LNCaP clone FGC (cell line): ENCODE results near the gene TUSC2.

Experiments used
- DNase-seq: peaks from one replicate; pipeline ENCODE4 v3.0.0-alpha.2; 2011; ENCODE audit warnings: low read depth
- H3K4me3 ChIP-seq: 2 replicates; pipeline ENCODE4 v1.5.1; 2011; ENCODE audit warnings: mild to moderate bottlenecking, low read depth, low read length, control low read depth
- TF ChIP-seq, protein P1 (sequence below): IDR thresholded peaks from 2 replicates; pipeline ENCODE4 v1.5.1; 2012; ENCODE audit warnings: mild to moderate bottlenecking; ENCODE audit not compliant: control insufficient read depth, insufficient read depth; ENCODE audit errors: extremely low read depth

Gene TUSC2

GRCh38 chr3:50322115-50322385, 6.0 kb downstream of the TUSC2 start:
- TF ChIP-seq, protein P1, sequence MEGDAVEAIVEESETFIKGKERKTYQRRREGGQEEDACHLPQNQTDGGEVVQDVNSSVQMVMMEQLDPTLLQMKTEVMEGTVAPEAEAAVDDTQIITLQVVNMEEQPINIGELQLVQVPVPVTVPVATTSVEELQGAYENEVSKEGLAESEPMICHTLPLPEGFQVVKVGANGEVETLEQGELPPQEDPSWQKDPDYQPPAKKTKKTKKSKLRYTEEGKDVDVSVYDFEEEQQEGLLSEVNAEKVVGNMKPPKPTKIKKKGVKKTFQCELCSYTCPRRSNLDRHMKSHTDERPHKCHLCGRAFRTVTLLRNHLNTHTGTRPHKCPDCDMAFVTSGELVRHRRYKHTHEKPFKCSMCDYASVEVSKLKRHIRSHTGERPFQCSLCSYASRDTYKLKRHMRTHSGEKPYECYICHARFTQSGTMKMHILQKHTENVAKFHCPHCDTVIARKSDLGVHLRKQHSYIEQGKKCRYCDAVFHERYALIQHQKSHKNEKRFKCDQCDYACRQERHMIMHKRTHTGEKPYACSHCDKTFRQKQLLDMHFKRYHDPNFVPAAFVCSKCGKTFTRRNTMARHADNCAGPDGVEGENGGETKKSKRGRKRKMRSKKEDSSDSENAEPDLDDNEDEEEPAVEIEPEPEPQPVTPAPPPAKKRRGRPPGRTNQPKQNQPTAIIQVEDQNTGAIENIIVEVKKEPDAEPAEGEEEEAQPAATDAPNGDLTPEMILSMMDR: no peak
- peak overlapping the region; percentile 95 for H3K4me3 ChIP-seq
- DNase-seq: no peak

DNA sequence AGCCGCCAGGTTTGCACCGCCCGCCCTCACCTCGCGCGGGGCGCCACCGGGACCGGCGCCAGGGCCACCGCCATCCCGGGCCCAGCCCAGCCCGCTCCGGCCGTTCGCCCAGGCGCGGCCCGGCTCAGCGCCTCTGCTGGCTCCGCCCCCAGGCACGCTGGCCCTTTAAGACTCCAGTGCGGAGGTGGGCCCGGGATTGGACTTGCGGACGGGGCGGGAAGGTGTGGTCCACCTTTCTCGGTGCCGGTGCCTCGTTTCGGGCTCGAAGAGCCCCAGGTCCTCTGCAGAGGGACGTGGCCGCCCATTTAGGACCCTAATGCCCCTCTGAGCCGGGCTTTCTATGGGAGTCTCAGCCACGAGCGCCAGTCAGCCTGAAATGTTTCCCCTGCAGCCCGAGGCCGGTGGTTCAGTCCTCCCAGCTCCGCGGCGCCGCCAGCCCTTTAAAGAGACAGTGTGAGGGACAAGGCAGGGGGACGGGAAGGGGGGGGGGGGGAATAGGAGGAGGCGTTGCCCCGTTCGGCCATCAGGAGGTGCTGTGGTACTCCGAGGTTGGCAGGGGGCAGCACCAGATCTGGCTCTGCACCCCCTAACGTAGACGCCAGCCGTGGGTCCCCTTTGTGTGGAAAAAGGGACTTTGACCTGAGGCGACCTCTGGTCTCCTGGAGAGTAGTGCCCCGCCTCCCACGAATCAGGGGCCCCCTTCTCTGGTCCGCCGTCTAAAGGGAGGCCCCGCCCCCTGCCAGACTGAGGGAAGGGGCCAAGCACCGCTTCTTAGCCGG, 6.5 kb downstream of the TUSC2 start:
- no peak for DNase-seq

DNA sequence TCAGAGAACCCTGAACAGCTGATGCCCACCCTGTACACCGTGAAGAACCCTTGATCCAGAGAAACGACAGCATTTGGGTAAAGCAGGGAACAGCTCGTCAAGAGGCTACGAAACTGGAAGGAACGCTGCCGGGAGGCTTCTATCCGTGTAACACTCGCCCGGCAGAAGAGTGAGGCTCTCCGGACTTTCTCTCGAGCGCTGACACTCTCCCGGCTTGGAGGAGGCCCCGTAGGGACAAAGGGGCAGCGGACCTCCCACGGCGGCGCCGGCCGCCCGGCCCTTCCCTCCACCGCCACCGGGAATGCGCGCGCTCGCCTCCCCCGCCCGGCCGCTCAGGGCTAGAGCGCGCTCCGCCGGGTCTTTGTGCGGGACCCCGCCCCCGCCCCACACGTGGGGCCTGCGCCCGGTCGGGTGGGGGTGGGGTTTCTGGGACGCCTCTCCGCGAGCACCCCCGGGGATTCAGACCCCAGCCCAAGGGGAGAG, 7.1 kb downstream of the TUSC2 start:
- TF ChIP-seq, protein P1: no peak
- no peak for DNase-seq
- peak overlapping the region; percentile 95 for H3K4me3 ChIP-seq

More for the DNA sequence above, 6.5 kb downstream of the TUSC2 start:
- peak overlapping the region; percentile 95 for H3K4me3 ChIP-seq
- TF ChIP-seq, protein P1: peak; percentile 59

DNA sequence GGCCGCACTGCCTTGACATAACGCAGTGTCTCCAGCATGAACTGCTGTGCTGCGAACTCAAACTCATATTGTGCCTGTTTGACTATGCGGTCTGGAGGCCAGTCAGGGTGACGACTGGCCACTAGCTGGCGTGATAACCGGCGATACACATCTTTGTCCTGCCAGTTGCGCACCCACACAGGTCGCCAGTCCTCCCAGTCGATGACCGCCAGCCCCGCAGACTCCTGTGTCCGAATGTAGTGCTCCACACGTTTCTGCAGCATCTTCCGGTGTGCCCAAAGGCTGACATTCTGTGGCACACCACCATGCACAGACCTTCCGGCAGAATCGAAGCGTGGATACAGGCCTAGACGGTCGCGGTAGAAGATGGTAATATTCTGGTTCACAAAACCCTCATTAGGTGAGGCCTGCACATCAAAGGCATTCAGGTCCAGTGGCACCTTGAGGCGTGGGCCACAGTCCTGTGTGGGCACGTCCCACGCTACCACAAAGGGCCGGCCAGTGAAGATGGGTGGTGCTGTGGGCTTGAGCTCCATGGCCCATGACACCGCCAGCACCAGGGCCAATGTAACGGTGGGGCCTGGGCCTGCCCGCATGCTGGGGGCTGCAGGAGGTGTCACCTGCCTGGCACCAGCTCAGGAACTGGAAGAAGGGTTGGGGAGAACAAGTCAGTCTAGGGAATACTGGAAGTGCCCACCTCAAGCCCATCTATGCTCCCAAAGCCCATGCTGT, 8.0 kb downstream of the TUSC2 start:
- TF ChIP-seq, protein P1: 0 out of 2 replicates have a peak, but pooled peaks have one; percentile 17
- H3K4me3 ChIP-seq: peak overlapping the region; percentile 95
- no peak for DNase-seq

GRCh38 chr3:50319181-50319893, 8.7 kb downstream of the TUSC2 start:
- TF ChIP-seq, protein P1: no peak
- no peak for DNase-seq
- H3K4me3 ChIP-seq: no peak overlapping the region

DNA sequence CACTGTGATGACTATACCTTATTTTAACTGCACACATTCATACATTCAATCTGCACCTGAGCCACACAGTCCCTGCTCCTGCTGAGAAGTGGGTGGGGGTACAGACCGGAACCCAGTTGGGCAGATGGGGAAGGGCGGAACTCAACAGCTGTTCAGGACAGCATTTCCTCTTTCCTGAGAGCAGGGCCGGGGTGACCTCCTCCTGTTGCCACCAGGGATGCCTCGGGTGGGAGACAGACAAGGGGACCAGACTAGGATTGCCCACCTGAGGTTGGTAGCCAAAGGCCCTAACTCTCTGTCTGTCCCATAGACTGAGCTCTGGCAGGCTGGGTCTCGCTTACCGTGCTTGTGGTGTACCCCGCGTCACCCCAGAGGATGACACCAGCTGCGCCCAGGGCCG, 9.4 kb downstream of the TUSC2 start:
- TF ChIP-seq, protein P1: no peak
- DNase-seq: no peak
- no peak overlapping the region for H3K4me3 ChIP-seq
